Keratinocyte (primary cell): Measurements from ENCODE around the gene TRAPPC13.

Source experiments
- CTCF ChIP-seq, 3 experiments: IDR thresholded peaks in 1 of 3; conservative IDR thresholded peaks in 1 of 3; optimal IDR thresholded peaks in 1 of 3; 2 replicates in 2 of 3; 3 replicates in 1 of 3; pipeline versions ENCODE3 to v1.5.1; 2011; ENCODE audit warnings: low read length in 3 of 3, mild to moderate bottlenecking in 3 of 3, moderate library complexity in 2 of 3, control low read depth in 1 of 3, inconsistent platforms in 1 of 3; ENCODE audit not compliant: insufficient read depth in 2 of 3; ENCODE audit errors: extremely low read depth in 1 of 3
- EZH2 ChIP-seq: IDR thresholded peaks from one replicate; pipeline ENCODE4 v1.6.1; 2012; ENCODE audit warnings: inconsistent platforms, mild to moderate bottlenecking, low read length, moderate library complexity

- TF ChIP-seq CTCF (optimal IDR thresholded peaks at IDR 0.05 in 1 of 3, IDR thresholded peaks at IDR 0.05 in 1 of 3, conservative IDR thresholded peaks at IDR 0.05 in 1 of 3; ENCODE audit: extremely low read depth in 1 of 3, insufficient read depth in 2 of 3, low read length in 3 of 3), result no peak
- TF ChIP-seq EZH2, result no peak
These were observed 23.1 kb downstream of the TRAPPC13 start for GRCh38 chr5:65647941-65648340.
